Left lung (tissue), 10 donors: Measurements from ENCODE around the gene SPATS2. TPM values are rescaled to one million over a fixed set of nuclear protein-coding genes. Genes with fewer than 3 reads are reported as not detected.
A peak's percentile ranks its signal among the peaks of the same experiment; 100 is the strongest.
"Not testable (repeated sequence)": the region's sequence is repeated elsewhere in the genome, so short reads cannot be mapped to it uniquely, and the experiment has no call there.

Source experiments
- ATAC-seq: fragments of 200-7000 bp; cut with Tn5 transposase; one replicate; pipeline ENCODE4 v1.9.1; 2020; ENCODE audit warnings: moderate library complexity
- DNase-seq, 4 donors: peaks; one replicate each; pipeline ENCODE4 v3.0.0-alpha.2; 2013 to 2020
- H3K27ac ChIP-seq, 2 donors: fragments of 200-600 bp; sonication (generic) in 1 of 2; one replicate each; pipeline versions ENCODE4 v1.5.0 to v1.8.0; 2020 to 2021
- H3K27me3 ChIP-seq, 2 donors: fragments of 200-600 bp; sonication (generic) in 1 of 2; one replicate each; pipeline versions ENCODE4 v1.5.0 to v1.8.0; 2020 to 2021
- H3K36me3 ChIP-seq, 2 donors: fragments of 200-600 bp; sonication (generic) in 1 of 2; one replicate each; pipeline versions ENCODE4 v1.5.0 to v1.8.0; 2020 to 2021
- H3K4me1 ChIP-seq, 2 donors: fragments of 200-600 bp; one replicate each; pipeline ENCODE4 v1.8.0; 2021
- H3K4me3 ChIP-seq, 2 donors: fragments of 200-600 bp; sonication (generic) in 1 of 2; one replicate each; pipeline versions ENCODE4 v1.5.0 to v1.8.0; 2020 to 2021; ENCODE audit warnings: mild to moderate bottlenecking in 1 of 2
- H3K9me3 ChIP-seq, 2 donors: fragments of 200-600 bp; sonication (generic) in 1 of 2; one replicate each; pipeline versions ENCODE4 v1.5.0 to v1.8.0; 2020 to 2021
- CTCF ChIP-seq, 2 donors: fragments of 200-600 bp; sonication (generic) in 1 of 2; IDR thresholded peaks; one replicate each; pipeline versions ENCODE4 v1.5.0 to v1.8.0; 2021; ENCODE audit warnings: antibody characterized with exemption in 2 of 2
- intact Hi-C, 2 donors: fragments of 100-400 bp; cut with DNase I; formaldehyde crosslinking; loops; one replicate each; pipeline versions ENCODE4 v1.11.2 to v1.14.2; 2022
- polyA plus RNA-seq, 6 donors: library from polyadenylated mRNA; unstranded; fragments of 120-200 nt; gene quantifications; one replicate each; pipeline ENCODE4 v1.2.1, GENCODE V29; 2013; ENCODE audit not compliant: insufficient read length in 6 of 6
- total RNA-seq, 2 donors: library from RNA; stranded (reverse); fragmentation: NEBNext Ultra II Directional; extraction: Animal tissue kit (Norgen Biotek cat#: 25700); gene quantifications; one replicate each; pipeline ENCODE4 v1.2.1, GENCODE V29; 2021
- donor health status: DM: no; HTN: yes; CAD: no.
- donor health status: DM: no; HTN: no; CAD: no.

The SPATS2 gene
- total and polyA plus RNA-seq, 8 donors, result 14.6 to 77.0 (median 67.7) TPM

DNA sequence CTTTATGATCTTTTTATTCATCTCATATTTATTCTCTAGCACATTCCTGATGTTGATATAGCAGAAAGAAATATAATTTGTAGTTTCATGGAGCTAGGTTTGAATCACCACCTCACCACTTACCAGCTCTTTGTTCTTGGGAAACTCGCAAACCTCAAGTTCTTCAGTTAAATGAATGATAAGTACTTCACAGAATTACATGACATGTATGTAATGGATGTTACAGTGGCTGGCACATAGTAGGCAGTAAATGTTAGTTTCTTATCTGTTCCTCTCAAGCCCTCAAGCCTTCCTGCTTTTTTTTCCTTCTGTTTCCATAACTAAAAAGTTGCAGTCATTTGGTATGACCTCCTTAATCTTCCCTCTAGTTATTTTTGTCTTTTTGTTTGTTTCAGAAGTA is 54.9 kb downstream of the SPATS2 start:
- Histone ChIP-seq H3K27ac (no peak overlapping the region), H3K27me3 (no peaks in the 10 kb centered on the region), H3K4me1 (no peaks in the 10 kb centered on the region), H3K36me3 (no peaks in the 10 kb centered on the region), H3K9me3 (no peaks in the 10 kb centered on the region), H3K4me3 (no peak overlapping the region)
- DNase-seq (no peak), ATAC-seq (no peak)
- no peak for TF ChIP-seq CTCF (IDR thresholded peaks at IDR 0.05)
- intact Hi-C loops, result no loop called here

DNA sequence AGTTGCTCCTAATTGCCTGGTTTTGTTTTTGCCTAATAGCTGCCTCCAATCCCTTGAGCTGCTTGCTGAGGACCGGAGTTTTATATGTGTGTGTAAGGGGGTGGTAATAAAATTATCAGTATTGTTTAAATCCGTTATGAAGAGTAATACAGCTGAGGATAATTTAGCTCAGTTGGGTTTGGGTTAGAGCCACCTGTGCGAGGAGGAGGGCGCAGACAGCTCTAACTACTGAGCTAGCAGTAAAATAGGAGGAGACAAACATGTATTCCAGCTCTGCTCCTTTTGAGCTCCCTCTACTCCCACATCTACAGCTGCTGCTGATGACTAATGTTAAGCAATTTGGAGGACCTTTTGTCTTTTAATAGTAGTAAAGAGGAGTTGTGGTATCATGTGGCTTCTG is 61.5 kb downstream of the SPATS2 start:
- no peak overlapping the region for H3K4me3 ChIP-seq
- no peaks in the 10 kb centered on the region for H3K36me3 ChIP-seq
- intact Hi-C loops, result no loop called here
- no peak for TF ChIP-seq CTCF (IDR thresholded peaks at IDR 0.05)
- no peak overlapping the region for H3K27ac ChIP-seq
- H3K27me3 ChIP-seq, result no peaks in the 10 kb centered on the region
- DNase-seq (no peak), ATAC-seq (peak; percentile 75)
- no peaks in the 10 kb centered on the region for H3K9me3 ChIP-seq
- peaks cover 0 to 7% of the 10 kb centered on the region in 2 donors for H3K4me1 ChIP-seq

- intact Hi-C loops, result no loop called here
- ATAC-seq, result no peak
Measured at GRCh38 chr12:49432616-49433015, 65.4 kb downstream of the SPATS2 start.

GRCh38 chr12:49436799-49437198 is 69.5 kb downstream of the SPATS2 start:
- H3K4me3 ChIP-seq, H3K36me3 ChIP-seq, H3K9me3 ChIP-seq, H3K4me1 ChIP-seq, intact Hi-C loops, H3K27ac ChIP-seq, ATAC-seq, H3K27me3 ChIP-seq, DNase-seq: not testable (repeated sequence)

More at GRCh38 chr12:49432616-49433015, 65.4 kb downstream of the SPATS2 start:
- Histone ChIP-seq H3K27ac (no peak overlapping the region), H3K4me3 (no peak overlapping the region), H3K27me3 (no peaks in the 10 kb centered on the region), H3K9me3 (no peaks in the 10 kb centered on the region), H3K4me1 (peaks cover 0 to 7% of the 10 kb centered on the region in 2 donors), H3K36me3 (no peaks in the 10 kb centered on the region)
- no peak for DNase-seq
- no peak for TF ChIP-seq CTCF (IDR thresholded peaks at IDR 0.05)

- H3K4me3 ChIP-seq, result no peak overlapping the region
- TF ChIP-seq CTCF (IDR thresholded peaks at IDR 0.05), result no peak
- ATAC-seq (peak; percentile 75), DNase-seq (peak in 1 of 4 donors; percentile 6)
- no peaks in the 10 kb centered on the region for H3K4me1 ChIP-seq
- H3K9me3 ChIP-seq, result no peaks in the 10 kb centered on the region
- no peaks in the 10 kb centered on the region for H3K36me3 ChIP-seq
- intact Hi-C loops, result no loop called here
- no peak overlapping the region for H3K27ac ChIP-seq
- H3K27me3 ChIP-seq, result no peaks in the 10 kb centered on the region
Measured at GRCh38 chr12:49439042-49439441, 71.8 kb downstream of the SPATS2 start.

GRCh38 chr12:49440035-49440434 is 72.8 kb downstream of the SPATS2 start:
- Histone ChIP-seq H3K4me3 (no peak overlapping the region), H3K27me3 (no peaks in the 10 kb centered on the region)
- intact Hi-C loops, result no loop called here

More at GRCh38 chr12:49440035-49440434, 72.8 kb downstream of the SPATS2 start:
- TF ChIP-seq CTCF (IDR thresholded peaks at IDR 0.05), result no peak
- ATAC-seq (no peak), DNase-seq (no peak)
- H3K27ac ChIP-seq, result no peak overlapping the region
- no peaks in the 10 kb centered on the region for H3K36me3 ChIP-seq
- H3K9me3 ChIP-seq, result no peaks in the 10 kb centered on the region
- H3K4me1 ChIP-seq, result no peaks in the 10 kb centered on the region
